Renal pelvis (tissue), 4 donors: Measurements from ENCODE around the gene NCOR1. TPM values are rescaled to one million over a fixed set of nuclear protein-coding genes. Genes with fewer than 3 reads are reported as not detected.

Experiments used
- DNase-seq: peaks from one replicate; pipeline ENCODE4 v3.0.0-alpha.2; 2013
- polyA plus RNA-seq, 3 donors: library from polyadenylated mRNA; unstranded; fragments of 120-200 nt; gene quantifications; one replicate each; pipeline ENCODE4 v1.2.1, GENCODE V29; 2013; ENCODE audit not compliant: insufficient read length in 3 of 3

The NCOR1 gene
- polyA plus RNA-seq, 3 donors, result 102 to 117 (median 112) TPM

DNA sequence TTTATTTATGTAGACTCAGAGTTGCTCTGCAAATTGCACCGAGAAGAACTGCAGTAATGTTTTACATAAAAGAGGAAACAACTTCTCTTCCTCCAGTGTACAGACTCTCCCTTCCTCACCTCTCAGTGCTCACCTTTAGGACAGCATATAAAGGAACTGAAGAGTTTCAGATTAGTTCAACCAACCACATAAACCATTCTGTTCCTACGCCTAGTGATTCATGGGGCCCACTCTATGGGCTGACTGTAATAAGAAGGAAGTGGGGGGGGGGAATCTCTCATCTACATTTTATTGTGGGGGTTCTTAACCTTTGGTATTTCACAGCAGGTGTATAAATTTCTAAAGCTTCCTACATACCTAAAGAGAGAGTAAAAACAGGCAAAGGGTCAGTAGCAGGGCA lies 234.1 kb downstream of the NCOR1 start:
- DNase-seq, result no peak

Other genes starting within 250 kb of the NCOR1 start
- 10 to 100 TPM; 41.5 to 59.8 (median 57.1) TPM for gene ZSWIM7, start 215.8 kb downstream of the NCOR1 start, polyA plus RNA-seq
- gene TTC19, start 215.7 kb downstream of the NCOR1 start, polyA plus RNA-seq, result 10 to 100 TPM; 51.7 to 67.3 (median 64.8) TPM
- gene PIGL, start 1.7 kb upstream of the NCOR1 start, polyA plus RNA-seq, result 10 to 100 TPM; 22.0 to 44.5 (median 41.7) TPM
- 10 to 100 TPM; 71.8 to 90.3 (median 76.7) TPM for gene CENPV, start 137.9 kb upstream of the NCOR1 start, polyA plus RNA-seq
- 1,000 to 10,000 TPM; 1,838 to 2,108 (median 1,854) TPM for gene UBB, start 165.6 kb upstream of the NCOR1 start, polyA plus RNA-seq
- 1 to 10 TPM; 1.7 to 3.2 (median 2.2) TPM for gene TRPV2, start 200.0 kb upstream of the NCOR1 start, polyA plus RNA-seq